Daoy (cell line): ENCODE measurements around the gene HMHB1. TPM values are rescaled to one million over a fixed set of nuclear protein-coding genes. Genes with fewer than 3 reads are reported as not detected.
A peak's percentile ranks its signal among the peaks of the same experiment; 100 is the strongest.
"Not testable (repeated sequence)": the region's sequence is repeated elsewhere in the genome, so short reads cannot be mapped to it uniquely, and the experiment has no call there.

ENCODE experiments used
- DNase-seq: peaks from one replicate; pipeline ENCODE4 v3.0.0-alpha.2; 2015; ENCODE audit warnings: low read depth
- total RNA-seq: library from RNA; depleted of rRNA; stranded (reverse); fragments of >200 nt; shearing (Covaris generic); gene quantifications from 2 replicates; pipeline ENCODE4 v1.2.3, GENCODE V29; 2014

The HMHB1 gene
- total RNA-seq, 1 experiment from 2014 or later, result not detected

GRCh38 chr5:143801252-143801939 is 10.6 kb upstream of the HMHB1 start:
- DNase-seq, result no peak

DNA sequence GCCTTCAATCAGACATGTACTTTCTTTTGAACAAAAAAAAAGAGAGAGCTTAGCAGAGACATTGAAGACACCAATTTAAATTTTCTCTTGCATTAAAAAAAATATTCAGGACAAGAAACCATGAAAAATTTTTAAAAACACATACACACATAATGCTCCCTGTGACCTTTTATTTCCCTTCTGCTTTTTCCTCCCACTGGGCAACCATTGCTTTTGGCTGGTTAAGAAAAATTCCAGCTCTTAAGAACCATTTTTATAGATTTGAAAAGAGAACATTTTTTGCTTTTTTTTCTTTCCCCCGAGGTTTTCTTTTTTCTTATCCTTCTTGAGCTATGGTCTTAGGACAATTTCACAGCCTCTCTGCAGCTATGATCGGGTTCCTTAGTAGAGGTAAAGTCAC is 6.1 kb upstream of the HMHB1 start:
- no peak for DNase-seq

- DNase-seq, result no peak
Observed at GRCh38 chr5:143806579-143806978, 5.4 kb upstream of the HMHB1 start.

DNA sequence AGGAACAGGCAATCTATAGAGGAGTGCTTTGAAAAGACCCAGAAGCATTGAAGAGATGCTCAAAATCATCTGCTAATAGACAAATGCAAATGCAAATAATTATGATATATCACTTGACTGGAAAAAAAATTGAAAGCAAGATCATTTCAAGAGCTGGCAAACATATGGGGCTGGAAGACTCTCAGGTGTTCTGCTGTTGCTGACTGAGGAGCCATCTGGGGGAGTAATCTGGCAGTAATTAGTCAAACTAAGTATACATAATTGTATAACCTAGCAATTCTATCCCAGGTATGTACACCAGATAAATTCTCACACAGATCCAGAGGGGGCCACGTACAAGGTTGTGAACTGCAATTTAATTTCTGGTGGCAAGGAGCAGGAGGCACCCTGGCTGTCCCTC is 4.6 kb upstream of the HMHB1 start:
- no peak for DNase-seq

DNA sequence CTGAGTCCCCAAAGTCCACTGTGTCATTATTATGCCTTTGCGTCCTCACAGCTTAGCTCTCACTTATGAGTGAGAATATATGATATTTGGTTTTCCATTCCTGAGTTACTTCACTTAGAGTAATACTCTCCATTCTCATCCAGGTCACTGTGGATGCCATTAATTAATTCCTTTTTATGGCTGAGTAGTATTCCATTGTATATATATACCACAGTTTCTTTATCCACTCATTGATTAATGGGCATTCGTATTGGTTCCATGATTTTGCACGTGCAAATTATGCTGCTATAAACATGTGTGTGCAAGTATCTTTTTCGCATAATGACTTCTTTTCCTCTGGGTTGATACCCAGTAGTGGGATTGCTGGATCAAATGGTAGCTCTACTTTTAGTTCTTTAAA is 4.4 kb downstream of the HMHB1 start:
- not testable (repeated sequence) for DNase-seq

DNA sequence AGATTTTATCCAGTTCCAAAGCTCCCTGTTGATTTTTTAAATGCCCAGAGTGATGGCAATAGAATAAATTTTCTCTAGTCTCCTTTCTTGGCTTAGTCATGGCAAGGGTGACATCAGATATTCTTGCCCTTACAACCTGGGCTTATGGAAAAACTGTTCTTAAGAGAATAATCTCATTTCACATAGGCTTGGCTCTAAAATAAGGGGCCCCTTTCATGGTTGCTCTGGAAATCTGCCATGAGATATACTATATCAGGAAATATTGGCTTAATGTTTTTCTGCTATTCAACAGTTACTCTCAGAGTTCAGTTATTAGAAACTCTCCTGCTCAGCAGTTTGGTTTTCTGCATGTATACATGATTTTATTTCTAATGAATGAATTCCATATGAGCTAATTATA is 7.8 kb downstream of the HMHB1 start:
- DNase-seq, result no peak

GRCh38 chr5:143820451-143820850 is 8.5 kb downstream of the HMHB1 start:
- DNase-seq, result no peak

DNA sequence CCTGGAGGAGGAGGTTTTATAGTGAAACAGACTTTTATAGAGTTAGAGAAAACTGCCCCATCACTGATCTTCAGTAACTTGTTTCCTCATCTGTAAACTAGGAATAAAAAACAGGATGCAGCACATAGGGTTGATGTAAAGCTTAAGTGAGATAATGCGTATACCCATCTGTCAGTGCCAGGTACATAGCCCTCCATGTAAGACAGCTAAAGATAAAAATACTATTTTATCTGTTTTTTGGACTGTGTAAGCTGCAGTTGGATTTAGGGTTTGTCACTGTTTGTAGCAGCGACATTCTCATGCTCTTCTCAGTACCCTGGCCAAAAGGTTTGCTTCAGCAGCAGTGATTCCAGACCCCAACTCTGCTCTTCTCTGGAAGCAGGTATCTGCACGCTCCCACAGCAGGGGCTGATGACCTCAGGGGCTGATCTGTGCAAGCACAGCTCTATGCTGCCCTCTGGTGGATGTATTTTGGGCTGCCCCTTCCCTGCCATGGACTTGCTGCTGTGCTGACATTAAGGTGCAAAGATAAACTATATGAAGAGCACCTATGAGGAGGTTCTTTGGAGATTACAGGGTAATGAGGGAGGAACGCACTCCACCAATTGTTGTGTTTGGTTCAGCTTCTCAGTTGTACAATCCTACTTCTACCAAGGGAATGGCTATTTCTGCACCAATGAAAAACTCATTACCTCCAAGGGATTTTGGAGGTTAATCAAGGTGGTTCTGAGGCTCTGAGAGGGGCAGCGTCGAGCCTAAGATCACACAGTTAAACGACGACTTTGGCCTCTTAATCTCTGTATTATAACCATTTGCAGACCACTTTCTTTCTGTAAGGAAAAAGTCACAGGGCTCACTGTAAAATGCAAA is 13.1 kb downstream of the HMHB1 start:
- peak; percentile 83 for DNase-seq

DNA sequence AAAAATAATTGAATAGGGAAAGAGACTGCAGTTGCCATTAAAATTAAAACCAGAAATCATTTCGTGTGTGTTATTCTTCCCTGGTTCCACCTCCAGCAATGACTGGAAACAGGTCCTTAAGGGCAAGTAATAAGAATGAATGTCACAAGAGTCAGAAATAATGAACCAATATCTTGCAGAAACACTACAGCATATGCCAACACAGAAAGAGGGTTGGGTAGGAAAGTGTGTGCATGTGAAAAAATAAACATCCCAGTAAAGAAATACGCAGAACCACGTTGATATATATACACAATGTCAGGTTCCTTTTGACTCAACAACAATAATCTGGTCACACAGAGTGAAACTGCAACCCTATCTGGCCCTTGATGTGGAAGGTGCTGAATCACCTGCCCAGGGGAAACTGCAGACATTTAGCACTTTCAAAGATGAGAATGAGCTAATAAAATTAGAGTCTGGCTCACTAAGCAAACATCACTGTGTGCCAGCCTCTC is 15.0 kb downstream of the HMHB1 start:
- peak; percentile 76 for DNase-seq

- DNase-seq, result no peak
Observed at GRCh38 chr5:143828710-143829109, 16.7 kb downstream of the HMHB1 start.

GRCh38 chr5:143833177-143833576 is 21.2 kb downstream of the HMHB1 start:
- no peak for DNase-seq

- DNase-seq, result no peak
Observed at GRCh38 chr5:143835251-143835650, 23.3 kb downstream of the HMHB1 start.

GRCh38 chr5:143836161-143836725 is 24.3 kb downstream of the HMHB1 start:
- no peak for DNase-seq

GRCh38 chr5:143837306-143837848 is 25.4 kb downstream of the HMHB1 start:
- DNase-seq, result peak; percentile 39

DNA sequence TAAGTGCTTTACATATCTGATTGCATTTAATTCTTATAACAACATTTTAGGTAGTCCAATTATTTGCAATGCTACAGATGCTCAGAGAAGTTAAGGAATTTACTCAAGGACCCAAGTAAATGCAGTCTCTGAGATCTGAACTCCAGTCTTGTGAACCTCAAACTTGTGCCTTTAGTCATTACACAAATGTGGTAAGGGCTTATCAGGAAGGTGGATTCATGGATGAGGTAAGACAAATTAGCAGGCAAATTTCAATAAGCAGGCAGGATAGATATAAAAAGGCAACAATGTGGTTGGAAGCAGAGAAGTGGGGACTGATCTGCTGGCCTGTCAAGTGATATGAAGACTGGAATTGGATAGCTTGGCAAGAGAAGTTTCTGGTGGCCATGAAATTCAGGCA is 29.5 kb downstream of the HMHB1 start:
- DNase-seq, result no peak

GRCh38 chr5:143842920-143843319 is 31.0 kb downstream of the HMHB1 start:
- DNase-seq, result no peak

GRCh38 chr5:143843461-143843860 is 31.5 kb downstream of the HMHB1 start:
- DNase-seq, result no peak

DNA sequence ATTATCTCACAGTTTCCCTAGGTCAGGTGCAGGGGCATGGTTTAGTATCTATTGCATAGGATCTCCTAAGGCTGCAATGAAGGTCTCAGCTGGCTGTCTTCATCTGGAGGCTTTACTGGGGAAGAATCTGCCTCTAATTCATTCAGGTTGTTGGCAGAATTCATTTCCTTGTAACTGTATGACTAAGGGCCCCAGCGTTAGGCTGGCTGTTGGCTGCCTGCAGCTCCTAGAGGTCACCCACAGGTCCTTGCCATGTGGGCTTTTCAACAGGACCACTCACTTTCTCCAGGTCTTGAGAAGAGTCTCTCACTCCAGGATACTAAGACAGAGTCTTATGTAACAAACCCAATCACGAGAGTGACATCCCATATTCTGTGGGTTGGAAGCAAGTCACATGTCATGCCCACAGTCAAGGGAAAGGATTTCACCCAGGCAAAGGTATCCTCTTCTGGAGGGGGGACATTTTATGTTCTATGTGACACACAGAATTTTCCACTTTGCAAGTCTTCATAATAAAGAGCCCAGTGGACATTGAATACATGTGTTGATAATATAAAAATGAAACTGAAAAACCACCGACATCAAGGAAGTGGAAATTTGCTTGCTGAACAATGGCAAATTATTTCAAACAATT is 38.2 kb downstream of the HMHB1 start:
- DNase-seq, result no peak

DNA sequence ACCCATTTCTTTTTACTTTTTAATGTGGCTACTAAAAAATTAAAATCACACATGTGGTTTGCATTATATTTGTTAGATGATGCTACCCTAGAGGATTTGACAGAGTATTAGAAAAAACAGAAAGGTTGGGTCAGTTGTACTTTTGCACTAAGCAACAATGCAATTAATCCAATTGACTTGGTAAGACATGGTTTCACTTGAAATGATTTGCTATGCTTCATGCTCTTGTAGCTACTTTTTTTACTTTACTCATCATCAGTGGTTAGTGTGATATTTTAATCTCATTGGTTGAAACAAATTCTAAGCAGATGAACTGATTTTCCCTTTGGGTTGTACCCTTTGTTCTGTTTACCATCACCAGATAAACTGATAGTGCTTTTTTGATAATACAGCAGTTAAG is 39.4 kb downstream of the HMHB1 start:
- DNase-seq, result no peak

DNA sequence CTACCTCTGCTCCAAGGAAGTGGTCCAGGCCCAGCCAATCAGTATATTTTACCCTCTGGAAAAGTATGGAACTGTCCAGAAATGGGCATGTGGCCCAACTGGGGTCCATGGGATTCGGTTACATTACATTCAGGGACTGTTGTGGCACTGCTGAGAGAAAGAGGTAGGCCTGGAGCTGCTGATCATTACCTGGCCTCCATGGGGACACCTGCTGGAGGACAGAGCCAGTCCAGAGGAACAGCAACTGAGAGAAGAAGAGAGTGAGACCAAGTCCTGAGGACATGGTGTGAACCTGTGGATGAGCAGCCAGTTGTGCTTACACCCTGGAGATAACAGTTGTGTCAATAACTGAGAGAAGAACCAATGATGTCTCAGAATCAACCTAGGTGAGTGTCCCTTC is 48.2 kb downstream of the HMHB1 start:
- no peak for DNase-seq

GRCh38 chr5:143862271-143862670 is 50.3 kb downstream of the HMHB1 start:
- no peak for DNase-seq
